Transverse colon (tissue), 4 donors: Measurements from ENCODE around the gene AZGP1. TPM values are rescaled to one million over a fixed set of nuclear protein-coding genes. Genes with fewer than 3 reads are reported as not detected.

Source experiments
- DNase-seq: peaks from one replicate; pipeline ENCODE4 v3.0.0-alpha.2; 2019
- H3K27ac ChIP-seq, 4 donors: fragments of 200-600 bp; sonication (generic); 2 replicates each; pipeline ENCODE4 v1.5.1; 2016 to 2018; ENCODE audit warnings: inconsistent platforms in 4 of 4
- H3K27me3 ChIP-seq: fragments of 200-600 bp; sonication (generic); 2 replicates; pipeline ENCODE4 v1.5.1; 2017; ENCODE audit warnings: inconsistent platforms
- H3K36me3 ChIP-seq, 4 donors: fragments of 200-600 bp; sonication (generic); 2 replicates each; pipeline ENCODE4 v1.5.1; 2017 to 2019; ENCODE audit warnings: inconsistent platforms in 4 of 4
- H3K4me1 ChIP-seq, 4 donors: fragments of 200-600 bp; sonication (generic); 2 replicates each; pipeline ENCODE4 v1.5.1; 2017 to 2020; ENCODE audit warnings: inconsistent platforms in 4 of 4
- H3K4me3 ChIP-seq, 4 donors: fragments of 200-600 bp; sonication (generic); 1 replicate in 1 of 4; 2 replicates in 3 of 4; pipeline versions ENCODE4 v1.5.1 to v1.6.1; 2017 to 2019; ENCODE audit warnings: inconsistent platforms in 4 of 4
- H3K9me3 ChIP-seq, 2 donors: fragments of 200-600 bp; sonication (generic); 2 replicates each; pipeline ENCODE4 v1.5.1; 2017 to 2019; ENCODE audit warnings: inconsistent platforms in 2 of 2
- CTCF ChIP-seq, 5 experiments: fragments of 200-600 bp in 3 of 5; fragments of 450-650 bp in 2 of 5; sonication (generic) in 3 of 5; IDR thresholded peaks; 1 replicate in 2 of 5; 2 replicates in 3 of 5; pipeline ENCODE4 v1.5.1; 2016 to 2017; ENCODE audit warnings: antibody characterized with exemption in 5 of 5, inconsistent platforms in 3 of 5, mild to moderate bottlenecking in 2 of 5, moderate library complexity in 1 of 5
- EP300 ChIP-seq: sonication (generic); formaldehyde crosslinking; IDR thresholded peaks from one replicate; pipeline ENCODE4 v1.6.1; 2017; ENCODE audit warnings: antibody characterized with exemption, low read depth
- POLR2A ChIP-seq: fragments of 450-650 bp; IDR thresholded peaks from one replicate; pipeline ENCODE4 v1.6.1; 2016; ENCODE audit warnings: antibody characterized with exemption, mild to moderate bottlenecking, moderate library complexity
- POLR2AphosphoS5 ChIP-seq, 3 donors: sonication (generic); formaldehyde crosslinking; IDR thresholded peaks; one replicate each; pipeline ENCODE4 v1.6.1; 2016; ENCODE audit warnings: antibody characterized with exemption in 3 of 3
- WGBS, 2 donors: methylation state at CpG; one replicate each; pipeline ENCODE4 v1.1.5; 2018; ENCODE audit warnings: low coverage in 1 of 2; 5-methylcytosine and 5-hydroxymethylcytosine counted together
- in situ Hi-C, 4 donors: fragments of 200-750 bp; cut with MboI; loops; one replicate each; pipeline versions ENCODE4 v1.15.0 to v1.15.1; 2017; ENCODE audit warnings: low sequenced_read_pairs in 3 of 4, low pct_ligation_motif_present in 1 of 4, low pct_unique_long_range_greater_than_20kb in 1 of 4
- intact Hi-C: fragments of 100-400 bp; cut with DNase I; formaldehyde crosslinking; loops from one replicate; pipeline ENCODE4 v1.15.1; 2023; ENCODE audit warnings: low total_unique reads
- total RNA-seq, 4 donors: library from RNA; depleted of rRNA; stranded (reverse); fragments of >200 nt; gene quantifications; one replicate each; pipeline ENCODE4 v1.1.0, GENCODE V29; 2016

AZGP1 gene
- total RNA-seq, 4 donors from 2014 or later: 3.2 to 17.1 TPM; not detected in 2

DNA sequence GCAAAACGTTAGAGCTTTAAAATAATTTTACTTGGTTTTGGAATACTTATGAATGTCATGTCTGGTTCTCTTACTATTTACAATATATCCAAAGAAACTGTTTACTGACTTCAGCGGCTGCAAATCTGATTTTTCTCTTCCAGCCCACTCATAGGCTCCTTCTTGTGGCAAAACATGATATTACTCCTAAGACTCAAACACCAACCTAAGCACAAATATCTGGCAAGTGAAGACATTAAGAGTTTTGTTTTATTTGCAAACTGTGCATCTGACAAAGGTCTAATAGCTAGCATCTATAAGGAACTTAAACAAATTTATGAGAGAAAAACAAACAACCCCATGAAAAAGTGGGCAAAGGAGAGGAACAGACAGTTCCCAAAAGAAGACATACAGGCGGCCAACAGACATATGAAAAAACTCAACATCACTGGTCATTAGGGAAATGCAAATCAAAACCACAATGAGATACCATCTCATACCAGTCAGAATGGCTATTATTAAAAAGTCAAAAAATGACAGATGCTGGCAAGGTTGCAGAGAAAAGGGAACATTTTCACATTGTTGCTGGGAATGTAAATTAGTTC, 26.1 kb downstream of the AZGP1 start:
- in situ Hi-C loops: no loop called here
- Histone ChIP-seq H3K4me1 (no peaks in the 10 kb centered on the region), H3K36me3 (no peaks in the 10 kb centered on the region), H3K9me3 (no peaks in the 10 kb centered on the region), H3K27me3 (no peaks in the 10 kb centered on the region), H3K4me3 (no peak overlapping the region), H3K27ac (no peak overlapping the region)
- no peak for DNase-seq
- TF ChIP-seq CTCF (IDR thresholded peaks at IDR 0.05) (peak in 2 of 5 experiments; percentile 19 to 20), EP300 (no peak)
- intact Hi-C loops: no loop called here
- WGBS, 2 donors: 50 to 53% methylated on average over 3 of the region's 3 CpGs

- intact Hi-C loops: no loop called here
- H3K9me3 ChIP-seq: no peaks in the 10 kb centered on the region
- DNase-seq: no peak
- 78% methylated on average over 1 of the region's 1 CpG; no CpG with 5 or more reads in 1 of the 2 donors for WGBS, 2 donors
- no peaks in the 10 kb centered on the region for H3K4me1 ChIP-seq
- no peaks in the 10 kb centered on the region for H3K36me3 ChIP-seq
- H3K27ac ChIP-seq: no peak overlapping the region
- TF ChIP-seq POLR2A (no peak), EP300 (no peak), CTCF (IDR thresholded peaks at IDR 0.05) (no peak), POLR2AphosphoS5 (IDR thresholded peaks at IDR 0.05) (no peak)
- peaks cover 8% of the 10 kb centered on the region for H3K27me3 ChIP-seq
- in situ Hi-C loops: no loop called here
- H3K4me3 ChIP-seq: no peak overlapping the region
These were observed 28.2 kb downstream of the AZGP1 start for GRCh38 chr7:99947608-99948007.

DNA sequence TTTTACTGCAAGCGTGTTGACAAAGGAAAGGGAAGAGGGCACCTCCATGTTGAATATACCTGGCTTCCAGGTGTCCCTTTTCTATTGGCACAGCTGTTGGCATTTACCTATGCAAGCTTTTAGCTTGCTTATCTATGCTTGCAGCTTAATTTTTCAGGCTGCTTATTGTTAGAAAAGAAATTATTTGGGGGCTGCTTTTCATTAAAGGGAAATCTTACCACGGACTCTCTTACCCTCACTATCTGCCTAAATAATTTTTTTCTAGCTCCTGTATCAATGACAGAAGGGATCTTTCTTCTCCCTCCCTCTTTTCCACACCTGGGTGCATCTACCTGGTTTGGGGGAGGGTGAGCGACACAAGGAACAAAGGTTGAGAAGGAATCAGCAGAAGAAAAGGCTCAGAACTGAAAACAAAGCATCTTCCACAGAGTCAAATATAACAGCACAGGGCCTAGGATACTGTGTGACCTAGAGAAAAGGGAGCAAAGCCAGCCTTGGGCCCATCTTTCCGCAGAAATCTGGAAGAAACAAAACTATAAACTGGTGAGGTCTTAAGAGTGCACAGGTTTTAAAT, 31.2 kb downstream of the AZGP1 start:
- WGBS, 2 donors: 66 to 90% methylated on average over 2 to 4 of the region's 4 CpGs

More for the DNA sequence above, 31.2 kb downstream of the AZGP1 start:
- H3K4me1 ChIP-seq: no peaks in the 10 kb centered on the region
- peaks cover 31% of the 10 kb centered on the region for H3K27me3 ChIP-seq
- TF ChIP-seq CTCF (IDR thresholded peaks at IDR 0.05) (no peak), POLR2AphosphoS5 (IDR thresholded peaks at IDR 0.05) (no peak), EP300 (no peak), POLR2A (no peak)
- no peaks in the 10 kb centered on the region for H3K36me3 ChIP-seq
- H3K9me3 ChIP-seq: no peaks in the 10 kb centered on the region
- no peak overlapping the region for H3K4me3 ChIP-seq
- in situ Hi-C loops: no loop called here
- intact Hi-C loops: no loop called here
- no peak overlapping the region for H3K27ac ChIP-seq
- no peak for DNase-seq
